H1 (cell line): Measurements from ENCODE around the gene DUSP9. TPM values are rescaled to one million over a fixed set of nuclear protein-coding genes. Genes with fewer than 3 reads are reported as not detected.

Experiments used
- CTCF ChIA-PET: fragments of 300-600 bp; sonication (Branson Sonifier 250); formaldehyde crosslinking; loops from one replicate; lab custom pipeline; 2021; ENCODE audit not compliant: partially characterized antibody; lab: Charles Lee
- POLR2A ChIA-PET: fragments of 300-600 bp; sonication (Branson Sonifier 250); formaldehyde crosslinking; loops from one replicate; lab custom pipeline; 2021; ENCODE audit warnings: inconsistent platforms; ENCODE audit not compliant: partially characterized antibody; lab: Charles Lee
- DNase-seq, 2 experiments: peaks; one replicate each; pipeline versions ENCODE4 v3.0.0 to v3.0.0-alpha.2; 2010 to 2022; ENCODE audit warnings: low spot score in 2 of 2, low read depth in 1 of 2, mixed read lengths in 1 of 2
- FAIRE-seq: peaks from 2 replicates; lab custom pipeline; 2011; peaks lifted over from hg19 to GRCh38; lab: Jason Lieb, UNC
- H2AFZ ChIP-seq: 2 replicates; pipeline ENCODE4 v1.8.1; 2012; ENCODE audit warnings: low read length, inconsistent platforms
- H2AK5ac ChIP-seq: 2 replicates; pipeline ENCODE4 v1.6.1; 2013; ENCODE audit warnings: low read depth, low read length
- H2BK120ac ChIP-seq: replicated peaks from 2 replicates; pipeline ENCODE3; 2013; ENCODE audit warnings: low read depth, low read length, inconsistent platforms
- H2BK12ac ChIP-seq: 2 replicates; pipeline ENCODE4 v1.6.1; 2013; ENCODE audit warnings: low read depth, low read length
- H2BK15ac ChIP-seq: 2 replicates; pipeline ENCODE4 v1.6.1; 2013; ENCODE audit warnings: low read length
- H2BK20ac ChIP-seq: 2 replicates; pipeline ENCODE4 v1.6.1; 2013; ENCODE audit warnings: low read length
- H2BK5ac ChIP-seq: 2 replicates; pipeline ENCODE4 v1.6.1; 2013; ENCODE audit warnings: low read depth, low read length
- H3K14ac ChIP-seq: 2 replicates; pipeline ENCODE4 v1.6.1; 2013; ENCODE audit warnings: inconsistent platforms; ENCODE audit not compliant: insufficient read length
- H3K18ac ChIP-seq: 2 replicates; pipeline ENCODE4 v1.6.1; 2013; ENCODE audit warnings: low read length; ENCODE audit errors: extremely low read depth
- H3K23ac ChIP-seq: 2 replicates; pipeline ENCODE4 v1.6.1; 2013; ENCODE audit warnings: inconsistent platforms; ENCODE audit not compliant: insufficient read length
- H3K23me2 ChIP-seq: 2 replicates; pipeline ENCODE4 v1.6.1; 2013; ENCODE audit warnings: low read depth, low read length
- H3K27ac ChIP-seq: 2 replicates; pipeline ENCODE4 v1.6.1; 2011; ENCODE audit warnings: low read depth, low read length, inconsistent platforms
- H3K27me3 ChIP-seq, 4 experiments: replicated peaks in 1 of 4; 1 replicate in 1 of 4; 2 replicates in 3 of 4; pipeline versions ENCODE4 v1.6.1 to v1.8.1; 2011 to 2013; ENCODE audit warnings: low read length in 3 of 4, mild to moderate bottlenecking in 3 of 4, inconsistent platforms in 2 of 4, mixed read lengths in 2 of 4, moderate library complexity in 1 of 4; ENCODE audit not compliant: control insufficient read depth in 3 of 4, insufficient read depth in 3 of 4; ENCODE audit errors: extremely low read depth in 1 of 4
- H3K36me3 ChIP-seq, 4 experiments: 2 replicates each; pipeline versions ENCODE4 v1.6.1 to v1.8.1; 2011 to 2013; ENCODE audit warnings: mild to moderate bottlenecking in 4 of 4, low read length in 3 of 4, moderate library complexity in 2 of 4, control low read depth in 1 of 4, inconsistent platforms in 1 of 4; ENCODE audit not compliant: insufficient read depth in 4 of 4, control insufficient read depth in 2 of 4
- H3K4ac ChIP-seq: replicated peaks from 2 replicates; pipeline ENCODE3; 2013; ENCODE audit warnings: low read length, low read depth, mixed read lengths, inconsistent platforms; ENCODE audit not compliant: insufficient read length
- H3K4me1 ChIP-seq, 4 experiments: replicated peaks in 1 of 4; 1 replicate in 1 of 4; 2 replicates in 3 of 4; pipeline versions ENCODE4 v1.6.1 to v1.8.1; 2011 to 2013; ENCODE audit warnings: low read length in 3 of 4, inconsistent platforms in 2 of 4, mixed read lengths in 1 of 4; ENCODE audit not compliant: insufficient read depth in 4 of 4, control insufficient read depth in 3 of 4
- H3K4me2 ChIP-seq, 2 experiments: 2 replicates each; pipeline versions ENCODE4 v1.6.1 to v1.8.1; 2011 to 2013; ENCODE audit warnings: low read depth in 2 of 2, low read length in 2 of 2, control low read depth in 1 of 2, inconsistent platforms in 1 of 2, mild to moderate bottlenecking in 1 of 2; ENCODE audit not compliant: insufficient read depth in 1 of 2
- H3K4me3 ChIP-seq, 4 experiments: fragments of 200-600, 300-600 bp in 1 of 4; sonication (generic), shearing (Covaris generic), sonication (Bioruptor Twin) in 1 of 4; 2 replicates each; pipeline versions ENCODE4 v1.5.1 to v1.8.1; 2011 to 2016; ENCODE audit warnings: low read length in 4 of 4, low read depth in 3 of 4, control low read depth in 2 of 4, inconsistent platforms in 2 of 4, mild to moderate bottlenecking in 2 of 4, mixed read lengths in 1 of 4, moderate library complexity in 1 of 4; ENCODE audit not compliant: insufficient read depth in 2 of 4; ENCODE audit errors: extremely low read depth in 1 of 4
- H3K56ac ChIP-seq: replicated peaks from 2 replicates; pipeline ENCODE3; 2013; ENCODE audit warnings: low read depth, mild to moderate bottlenecking, mixed read lengths, low read length, inconsistent platforms; ENCODE audit not compliant: insufficient read length
- H3K79me1 ChIP-seq: 2 replicates; pipeline ENCODE4 v1.6.1; 2013; ENCODE audit warnings: low read depth, low read length, control low read depth
- H3K79me2 ChIP-seq, 2 experiments: 2 replicates each; pipeline versions ENCODE4 v1.6.1 to v1.8.1; 2012 to 2013; ENCODE audit warnings: low read length in 2 of 2, mild to moderate bottlenecking in 2 of 2, inconsistent platforms in 1 of 2; ENCODE audit not compliant: insufficient read depth in 2 of 2, control insufficient read depth in 1 of 2
- H3K9ac ChIP-seq, 4 experiments: replicated peaks in 1 of 4; 1 replicate in 1 of 4; 2 replicates in 3 of 4; pipeline versions ENCODE4 v1.6.1 to v1.8.1; 2011 to 2013; ENCODE audit warnings: low read depth in 3 of 4, low read length in 3 of 4, control low read depth in 2 of 4, mild to moderate bottlenecking in 2 of 4, moderate library complexity in 2 of 4, inconsistent platforms in 1 of 4; ENCODE audit errors: extremely low read depth in 1 of 4
- H3K9me3 ChIP-seq, 2 experiments: 2 replicates each; pipeline versions ENCODE4 v1.6.1 to v1.8.1; 2012 to 2013; ENCODE audit warnings: mild to moderate bottlenecking in 2 of 2, moderate library complexity in 2 of 2, control low read depth in 1 of 2, inconsistent platforms in 1 of 2, low read depth in 1 of 2, low read length in 1 of 2, mixed read lengths in 1 of 2; ENCODE audit not compliant: insufficient read depth in 2 of 2
- H4K20me1 ChIP-seq, 2 experiments: replicated peaks in 1 of 2; 2 replicates each; pipeline versions ENCODE3 to v1.8.1; 2011 to 2013; ENCODE audit warnings: inconsistent platforms in 2 of 2, low read length in 2 of 2, mild to moderate bottlenecking in 1 of 2; ENCODE audit not compliant: insufficient read depth in 2 of 2, control insufficient read depth in 1 of 2
- H4K5ac ChIP-seq: 2 replicates; pipeline ENCODE4 v1.6.1; 2013; ENCODE audit warnings: low read length, low read depth, mixed read lengths, inconsistent platforms; ENCODE audit not compliant: insufficient read length
- H4K8ac ChIP-seq: 2 replicates; pipeline ENCODE4 v1.8.0; 2013; ENCODE audit warnings: mild to moderate bottlenecking, moderate library complexity, low read length, inconsistent platforms; ENCODE audit not compliant: insufficient read depth; ENCODE audit errors: extremely low read depth
- H4K91ac ChIP-seq: replicated peaks from 2 replicates; pipeline ENCODE3; 2013; ENCODE audit warnings: low read length, mixed read lengths, inconsistent platforms; ENCODE audit not compliant: insufficient read length
- CEBPB ChIP-seq: IDR thresholded peaks from 2 replicates; pipeline ENCODE4 v1.6.1; 2012; ENCODE audit warnings: low read depth, low read length
- GABPA ChIP-seq: IDR thresholded peaks from 2 replicates; pipeline ENCODE4 v1.6.1; 2011; ENCODE audit warnings: mild to moderate bottlenecking, low read length, moderate library complexity, borderline replicate concordance; ENCODE audit not compliant: insufficient read depth
- KDM5A ChIP-seq: fragments of 200-600 bp; IDR thresholded peaks from 2 replicates; pipeline ENCODE4 v1.7.1; 2012; ENCODE audit warnings: mild to moderate bottlenecking, low read length, inconsistent platforms, mixed read lengths
- RAD21 ChIP-seq, 2 experiments: IDR thresholded peaks in 1 of 2; conservative IDR thresholded peaks in 1 of 2; 2 replicates each; pipeline ENCODE4 v1.6.1; 2011; ENCODE audit warnings: low read depth in 2 of 2, low read length in 2 of 2, improper control_type of control experiment in 1 of 2, inconsistent platforms in 1 of 2, mild to moderate bottlenecking in 1 of 2, moderate library complexity in 1 of 2
- TBP ChIP-seq: IDR thresholded peaks from 2 replicates; pipeline ENCODE4 v1.6.1; 2011; ENCODE audit warnings: low read depth, low read length, improper control_type of control experiment
- WGBS, 2 experiments: shearing (Covaris generic) in 1 of 2; methylation state at CpG; one replicate each; pipeline versions ENCODE4 v1.1.6 to v1.1.7; 2013 to 2015; ENCODE audit warnings: low lambda C conversion rate in 2 of 2, mixed read lengths in 2 of 2, inconsistent platforms in 1 of 2, low coverage in 1 of 2, missing lambda C conversion rate in 1 of 2; ENCODE audit not compliant: insufficient replicate concordance in 2 of 2, insufficient coverage in 1 of 2, insufficient read length in 1 of 2; ENCODE audit errors: extremely low coverage in 1 of 2, missing lambda C conversion rate in 1 of 2; 5-methylcytosine and 5-hydroxymethylcytosine counted together
- polyA plus RNA-seq, 7 experiments: library from polyadenylated mRNA; depleted of rRNA in 3 of 7; stranded (reverse) in 5 of 7; unstranded in 2 of 7; fragments of >200 nt in 5 of 7; fragments of 200-250 nt in 2 of 7; gene quantifications; 1 replicate in 5 of 7; 2 replicates in 1 of 7; 4 replicates in 1 of 7; pipeline versions ENCODE4 v1.2.1 to v1.2.3, GENCODE V29; 2011 to 2013; ENCODE audit warnings: missing spikeins in 2 of 7, mixed read lengths in 2 of 7
- total RNA-seq: library from RNA; stranded (reverse); fragmentation: NEBNext Ultra II Directional; extraction: Animal tissue kit (Norgen Biotek cat#: 25700); gene quantifications from 2 replicates; pipeline ENCODE4 v1.2.1, GENCODE V29; 2021
- TF ChIP-seq, protein P1 (sequence below), 3 experiments: IDR thresholded peaks; 1 replicate in 2 of 3; 2 replicates in 1 of 3; pipeline versions ENCODE4 v1.5.1 to v1.6.1; 2011; ENCODE audit warnings: low read length in 3 of 3, mild to moderate bottlenecking in 3 of 3, inconsistent platforms in 2 of 3, low read depth in 1 of 3, moderate library complexity in 1 of 3; ENCODE audit not compliant: insufficient read depth in 1 of 3; ENCODE audit errors: control extremely low read depth in 1 of 3

DUSP9 gene
- total and polyA plus RNA-seq, 2 of the 8 experiments (the other 6 are each of a cell fraction or from before 2014, with no cell fraction given) = 0.80 to 1.1 TPM

DNA sequence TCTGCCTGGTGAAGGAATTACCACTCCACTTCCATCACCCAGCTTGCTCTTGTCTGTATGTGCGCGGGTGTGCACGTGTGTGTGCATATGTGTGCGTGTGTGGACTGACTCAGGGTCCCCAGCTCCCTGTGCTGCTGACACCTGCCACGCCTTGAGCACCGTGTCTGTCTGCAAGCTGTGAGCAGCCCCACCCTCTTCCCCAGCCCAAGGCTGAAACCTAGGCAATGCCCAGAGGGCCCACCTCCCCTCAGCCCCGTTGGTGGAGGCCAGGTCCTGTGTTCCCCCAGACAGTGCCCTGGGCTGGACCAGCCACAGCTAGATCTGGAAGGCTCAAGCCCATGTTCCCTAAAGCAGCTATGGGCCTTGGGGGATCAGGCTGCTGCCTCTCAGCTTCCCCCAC lies 46.1 kb upstream of the DUSP9 start:
- WGBS, 2 experiments = 100% methylated on average over 3 of the region's 7 CpGs; no CpG with 5 or more reads in 1 of the 2 experiments
- CTCF ChIA-PET = interaction anchor here (1.1 to 4.5 kb wide), 7 partner anchors 10 to 61 kb away, joined by 3 to 22 read pairs (median 5); no protein-coding TSS in a partner anchor

More for the DNA sequence above, 46.1 kb upstream of the DUSP9 start:
- H3K27me3 ChIP-seq = peaks cover 0 to 8% (median 0%) of the 10 kb centered on the region in 4 experiments; a peak in 3 of 7 replicates
- H3K4me2 ChIP-seq = no peak overlapping the region
- H2BK15ac ChIP-seq = no peak overlapping the region
- H2BK20ac ChIP-seq = no peak overlapping the region
- H4K5ac ChIP-seq = no peak overlapping the region
- H4K20me1 ChIP-seq = peaks cover 0 to 2% of the 10 kb centered on the region in 2 experiments
- H3K79me2 ChIP-seq = peaks cover 0 to 5% of the 10 kb centered on the region in 2 experiments; a peak in 1 of 4 replicates
- H4K8ac ChIP-seq = no peak overlapping the region
- no peak overlapping the region for H3K14ac ChIP-seq
- no peak overlapping the region for H3K18ac ChIP-seq
- H3K23ac ChIP-seq = no peak overlapping the region
- H2AFZ ChIP-seq = no peak overlapping the region
- peaks cover 3% of the 10 kb centered on the region; the same call in 1 of the 2 replicates for H3K23me2 ChIP-seq
- no peak overlapping the region for H3K4me3 ChIP-seq
- no peak overlapping the region for H2BK12ac ChIP-seq
- POLR2A ChIA-PET = no interaction called here
- DNase-seq = no peak
- no peak overlapping the region for H3K4ac ChIP-seq
- no peaks in the 10 kb centered on the region for H3K9me3 ChIP-seq
- H3K36me3 ChIP-seq = no peaks in the 10 kb centered on the region
- peaks cover 0 to 4% (median 0%) of the 10 kb centered on the region in 4 experiments; a peak in 1 of 7 replicates for H3K4me1 ChIP-seq
- no peak overlapping the region for H3K56ac ChIP-seq
- H2BK120ac ChIP-seq = no peak overlapping the region
- no peak overlapping the region for H2BK5ac ChIP-seq
- no peak for TF ChIP-seq KDM5A
- TF ChIP-seq TBP = no peak
- TF ChIP-seq, protein P1, sequence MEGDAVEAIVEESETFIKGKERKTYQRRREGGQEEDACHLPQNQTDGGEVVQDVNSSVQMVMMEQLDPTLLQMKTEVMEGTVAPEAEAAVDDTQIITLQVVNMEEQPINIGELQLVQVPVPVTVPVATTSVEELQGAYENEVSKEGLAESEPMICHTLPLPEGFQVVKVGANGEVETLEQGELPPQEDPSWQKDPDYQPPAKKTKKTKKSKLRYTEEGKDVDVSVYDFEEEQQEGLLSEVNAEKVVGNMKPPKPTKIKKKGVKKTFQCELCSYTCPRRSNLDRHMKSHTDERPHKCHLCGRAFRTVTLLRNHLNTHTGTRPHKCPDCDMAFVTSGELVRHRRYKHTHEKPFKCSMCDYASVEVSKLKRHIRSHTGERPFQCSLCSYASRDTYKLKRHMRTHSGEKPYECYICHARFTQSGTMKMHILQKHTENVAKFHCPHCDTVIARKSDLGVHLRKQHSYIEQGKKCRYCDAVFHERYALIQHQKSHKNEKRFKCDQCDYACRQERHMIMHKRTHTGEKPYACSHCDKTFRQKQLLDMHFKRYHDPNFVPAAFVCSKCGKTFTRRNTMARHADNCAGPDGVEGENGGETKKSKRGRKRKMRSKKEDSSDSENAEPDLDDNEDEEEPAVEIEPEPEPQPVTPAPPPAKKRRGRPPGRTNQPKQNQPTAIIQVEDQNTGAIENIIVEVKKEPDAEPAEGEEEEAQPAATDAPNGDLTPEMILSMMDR (IDR thresholded peaks at IDR 0.05; ENCODE audit: control extremely low read depth in 1 of 3, insufficient read depth in 1 of 3, low read depth in 1 of 3, low read length in 3 of 3) = no peak
- no peak for TF ChIP-seq CEBPB
- TF ChIP-seq GABPA = no peak
- TF ChIP-seq RAD21 (IDR thresholded peaks at IDR 0.05 in 1 of 2, conservative IDR thresholded peaks at IDR 0.05 in 1 of 2; ENCODE audit: low read depth in 2 of 2, low read length in 2 of 2) = no peak
- no peak overlapping the region for H4K91ac ChIP-seq
- FAIRE-seq = no peak
- H3K9ac ChIP-seq = no peak overlapping the region
- H3K79me1 ChIP-seq = no peaks in the 10 kb centered on the region
- no peak overlapping the region for H2AK5ac ChIP-seq
- no peak overlapping the region for H3K27ac ChIP-seq
